ENCODE results near the gene IREB2.

DNA sequence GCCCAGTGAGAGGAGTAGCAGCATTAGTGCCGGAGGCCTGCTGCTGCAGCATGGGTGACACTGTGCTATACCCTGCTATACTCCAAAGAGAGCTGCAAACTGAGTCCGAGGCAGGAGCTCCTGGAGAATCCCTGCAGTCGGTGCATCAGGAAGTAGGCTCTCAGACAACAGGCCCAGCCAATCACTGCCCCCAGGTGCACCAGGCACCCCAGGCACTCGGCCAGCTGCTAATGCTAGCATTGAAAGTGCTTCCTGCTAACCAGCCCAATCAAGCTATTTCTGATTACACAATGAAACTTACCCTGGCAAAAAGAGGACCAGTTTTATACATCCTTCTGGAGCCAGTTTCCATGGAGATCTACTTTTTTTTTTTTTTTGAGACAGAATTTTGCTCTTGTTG, 45.6 kb upstream of the IREB2 start:
- TF ChIP-seq EP300 (IDR thresholded peaks at IDR 0.05), result no peak
- TF ChIP-seq POLR2A (IDR thresholded peaks at IDR 0.05), result no peak

All from ovary (tissue), 1 donor.